ENCODE measurements around the gene NELL2.

The NELL2 gene

GRCh38 chr12:44873898-44874297, 2.2 kb downstream of the NELL2 start:
- Histone ChIP-seq H3K4me2 (ENCODE audit: low read length) (no peak overlapping the region), H3K79me2 (ENCODE audit: control insufficient read depth, low read length) (no peaks in the 10 kb centered on the region), H3K4me1 (ENCODE audit: control insufficient read depth, low read length) (no peaks in the 10 kb centered on the region), H3K9me2 (replicated peaks; ENCODE audit: control insufficient read depth, low read length) (no peaks in the 10 kb centered on the region), H3F3A (ENCODE audit: control insufficient read depth, insufficient read depth) (no peaks in the 10 kb centered on the region), H4K20me1 (ENCODE audit: control insufficient read depth, insufficient read depth, low read depth, low read length) (no peaks in the 10 kb centered on the region), H3K9me3 (ENCODE audit: control insufficient read depth, insufficient read depth, low read length) (no peaks in the 10 kb centered on the region), H3K27ac (ENCODE audit: low read depth, low read length) (no peak overlapping the region), H3K4me3 (ENCODE audit: low read length) (no peak overlapping the region), H3K27me3 (ENCODE audit: control insufficient read depth, low read length) (no peaks in the 10 kb centered on the region), H3K36me3 (ENCODE audit: control insufficient read depth, low read length) (no peaks in the 10 kb centered on the region)
- no peak for TF ChIP-seq EZH2phosphoT487 (IDR thresholded peaks at IDR 0.05; ENCODE audit: borderline replicate concordance, low read length)
- TF ChIP-seq, protein P1, sequence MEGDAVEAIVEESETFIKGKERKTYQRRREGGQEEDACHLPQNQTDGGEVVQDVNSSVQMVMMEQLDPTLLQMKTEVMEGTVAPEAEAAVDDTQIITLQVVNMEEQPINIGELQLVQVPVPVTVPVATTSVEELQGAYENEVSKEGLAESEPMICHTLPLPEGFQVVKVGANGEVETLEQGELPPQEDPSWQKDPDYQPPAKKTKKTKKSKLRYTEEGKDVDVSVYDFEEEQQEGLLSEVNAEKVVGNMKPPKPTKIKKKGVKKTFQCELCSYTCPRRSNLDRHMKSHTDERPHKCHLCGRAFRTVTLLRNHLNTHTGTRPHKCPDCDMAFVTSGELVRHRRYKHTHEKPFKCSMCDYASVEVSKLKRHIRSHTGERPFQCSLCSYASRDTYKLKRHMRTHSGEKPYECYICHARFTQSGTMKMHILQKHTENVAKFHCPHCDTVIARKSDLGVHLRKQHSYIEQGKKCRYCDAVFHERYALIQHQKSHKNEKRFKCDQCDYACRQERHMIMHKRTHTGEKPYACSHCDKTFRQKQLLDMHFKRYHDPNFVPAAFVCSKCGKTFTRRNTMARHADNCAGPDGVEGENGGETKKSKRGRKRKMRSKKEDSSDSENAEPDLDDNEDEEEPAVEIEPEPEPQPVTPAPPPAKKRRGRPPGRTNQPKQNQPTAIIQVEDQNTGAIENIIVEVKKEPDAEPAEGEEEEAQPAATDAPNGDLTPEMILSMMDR (IDR thresholded peaks at IDR 0.05; ENCODE audit: low read depth, low read length, poor library complexity, severe bottlenecking) = no peak

DNA sequence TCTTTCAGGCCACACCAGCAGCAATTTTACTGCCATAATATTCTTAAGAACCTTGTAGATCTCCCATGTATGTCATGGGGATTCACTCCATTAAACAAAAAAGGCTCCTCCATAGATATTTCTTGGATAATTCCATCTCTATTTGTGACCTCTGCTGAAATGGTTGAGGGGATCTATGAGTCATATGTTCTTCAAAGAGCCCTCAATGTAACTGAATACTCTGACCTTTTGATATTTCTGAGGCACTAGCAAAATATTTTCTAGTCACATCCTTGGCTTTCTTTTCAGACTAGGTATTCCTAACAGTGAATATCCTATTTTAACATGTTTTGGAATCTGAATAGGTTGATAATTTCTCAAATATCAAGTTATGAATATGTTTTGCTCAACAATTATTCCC, 6.6 kb downstream of the NELL2 start:
- Histone ChIP-seq H3F3A (ENCODE audit: control insufficient read depth, insufficient read depth) (no peaks in the 10 kb centered on the region), H3K4me3 (ENCODE audit: low read length) (no peak overlapping the region), H3K9me2 (replicated peaks; ENCODE audit: control insufficient read depth, low read length) (no peaks in the 10 kb centered on the region), H3K4me1 (ENCODE audit: control insufficient read depth, low read length) (no peaks in the 10 kb centered on the region), H3K79me2 (ENCODE audit: control insufficient read depth, low read length) (no peaks in the 10 kb centered on the region), H3K27ac (ENCODE audit: low read depth, low read length) (no peak overlapping the region), H3K9me3 (ENCODE audit: control insufficient read depth, insufficient read depth, low read length) (no peaks in the 10 kb centered on the region), H4K20me1 (ENCODE audit: control insufficient read depth, insufficient read depth, low read depth, low read length) (no peaks in the 10 kb centered on the region), H3K4me2 (ENCODE audit: low read length) (no peak overlapping the region), H3K36me3 (ENCODE audit: control insufficient read depth, low read length) (no peaks in the 10 kb centered on the region), H3K27me3 (ENCODE audit: control insufficient read depth, low read length) (no peaks in the 10 kb centered on the region)
- TF ChIP-seq, protein P1 (IDR thresholded peaks at IDR 0.05; ENCODE audit: low read depth, low read length, poor library complexity, severe bottlenecking) = no peak
- TF ChIP-seq EZH2phosphoT487 (IDR thresholded peaks at IDR 0.05; ENCODE audit: borderline replicate concordance, low read length) = no peak

GRCh38 chr12:44863867-44864266, 12.2 kb downstream of the NELL2 start:
- H3K9me3 ChIP-seq (ENCODE audit: control insufficient read depth, insufficient read depth, low read length) = no peaks in the 10 kb centered on the region; the same call in 1 of the 2 replicates
- no peaks in the 10 kb centered on the region for H3K9me2 ChIP-seq (replicated peaks; ENCODE audit: control insufficient read depth, low read length)
- H3K27me3 ChIP-seq (ENCODE audit: control insufficient read depth, low read length) = no peaks in the 10 kb centered on the region
- no peaks in the 10 kb centered on the region for H3K79me2 ChIP-seq (ENCODE audit: control insufficient read depth, low read length)
- H3K36me3 ChIP-seq (ENCODE audit: control insufficient read depth, low read length) = no peaks in the 10 kb centered on the region
- TF ChIP-seq EZH2phosphoT487 (IDR thresholded peaks at IDR 0.05; ENCODE audit: borderline replicate concordance, low read length) = no peak
- TF ChIP-seq, protein P1 (IDR thresholded peaks at IDR 0.05; ENCODE audit: low read depth, low read length, poor library complexity, severe bottlenecking) = no peak
- no peak overlapping the region for H3K4me3 ChIP-seq (ENCODE audit: low read length)
- no peaks in the 10 kb centered on the region for H3F3A ChIP-seq (ENCODE audit: control insufficient read depth, insufficient read depth)
- H3K27ac ChIP-seq (ENCODE audit: low read depth, low read length) = no peak overlapping the region
- no peaks in the 10 kb centered on the region for H3K4me1 ChIP-seq (ENCODE audit: control insufficient read depth, low read length)
- no peaks in the 10 kb centered on the region for H4K20me1 ChIP-seq (ENCODE audit: control insufficient read depth, insufficient read depth, low read depth, low read length)
- no peak overlapping the region for H3K4me2 ChIP-seq (ENCODE audit: low read length)

Measured in DOHH2 (cell line).